Retina (tissue), 1 donor: ENCODE measurements around the gene ADGRE1.

Source experiments
- DNase-seq: peaks from one replicate; pipeline ENCODE4 v3.0.0-alpha.2; 2016

ADGRE1 gene

DNA sequence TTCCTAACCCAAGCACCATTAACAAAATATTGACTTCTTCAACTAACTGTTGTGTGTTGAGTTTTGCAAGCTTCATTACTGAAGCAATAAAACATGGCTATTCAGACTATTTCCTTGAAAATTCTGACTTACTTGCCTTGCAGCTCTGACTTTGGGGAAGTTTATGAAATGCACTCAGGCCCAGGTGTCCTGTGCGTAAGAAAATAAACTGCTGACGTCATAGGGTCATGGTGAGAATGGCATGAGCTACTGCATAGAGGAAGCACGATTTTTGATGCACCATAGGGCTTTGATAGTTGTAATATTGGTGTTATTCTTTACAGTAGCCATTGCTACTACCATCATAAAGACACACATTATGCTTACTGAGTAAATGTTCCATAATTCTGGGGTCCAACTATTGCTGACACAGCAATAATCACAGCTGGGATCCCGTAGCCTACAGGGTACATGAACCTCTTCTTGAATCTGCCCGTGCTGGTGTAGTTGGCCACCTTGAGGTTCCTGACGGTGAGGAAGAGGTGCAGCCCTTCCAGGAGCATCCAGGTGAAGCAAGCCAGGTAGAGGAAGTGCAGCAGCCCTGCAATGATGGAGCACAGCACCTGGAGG, 76.0 kb downstream of the ADGRE1 start:
- DNase-seq, result no peak

DNA sequence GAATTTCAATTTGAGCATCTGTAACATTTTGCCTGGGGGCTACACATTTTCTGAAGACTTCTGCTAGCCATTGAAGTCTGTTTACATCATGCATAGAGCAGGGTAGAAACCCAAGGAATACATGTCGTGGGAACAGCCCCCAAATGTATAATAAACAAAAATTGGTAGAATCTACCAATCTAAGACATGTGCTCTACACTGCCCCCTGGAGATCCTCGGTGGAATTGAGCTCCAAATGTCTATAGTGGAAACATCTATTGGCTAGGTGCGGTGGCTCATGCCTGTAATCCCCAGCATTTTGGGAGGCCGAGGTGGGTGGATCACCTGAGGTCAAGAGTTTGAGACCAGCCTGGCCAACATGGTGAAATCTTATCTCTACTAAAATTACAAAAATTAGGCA, 76.6 kb downstream of the ADGRE1 start:
- DNase-seq, result no peak

DNA sequence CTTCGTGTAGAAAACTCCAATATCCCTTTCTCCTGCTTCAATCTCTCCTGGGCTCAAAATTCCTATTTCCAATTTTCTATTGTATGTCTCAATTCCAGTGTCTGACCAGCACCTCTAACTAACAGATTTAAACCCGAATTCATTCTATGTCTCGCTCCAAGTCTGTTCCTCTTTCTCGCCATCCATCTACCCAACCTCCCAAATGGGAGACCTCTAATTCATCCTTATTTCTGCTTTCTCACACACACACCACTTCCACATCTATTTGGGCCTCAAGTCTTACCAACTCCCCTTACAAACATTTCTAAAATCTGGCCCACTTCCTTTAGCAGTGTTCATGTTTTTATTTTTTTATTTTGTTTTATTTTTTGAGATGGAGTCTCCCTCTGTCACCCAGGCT, 80.6 kb downstream of the ADGRE1 start:
- DNase-seq, result no peak

DNA sequence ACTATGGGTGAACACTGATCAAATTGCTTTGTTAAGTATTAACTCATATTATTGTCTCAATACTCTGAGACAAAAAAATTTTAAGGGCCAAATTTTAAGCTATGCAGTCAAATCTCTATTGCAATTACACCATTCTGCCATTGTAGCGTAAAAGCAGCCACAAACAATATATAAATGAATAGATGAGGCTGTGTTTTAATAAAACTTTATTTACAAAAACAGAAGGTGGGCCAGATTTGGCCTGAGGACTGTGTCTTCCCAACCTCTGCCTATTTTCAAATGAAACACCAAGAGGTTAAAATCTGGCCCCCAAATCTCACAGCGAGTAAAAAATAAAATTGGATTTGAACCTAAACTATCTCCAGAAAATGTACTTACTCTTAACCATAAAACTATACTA, 82.1 kb downstream of the ADGRE1 start:
- DNase-seq, result no peak

DNA sequence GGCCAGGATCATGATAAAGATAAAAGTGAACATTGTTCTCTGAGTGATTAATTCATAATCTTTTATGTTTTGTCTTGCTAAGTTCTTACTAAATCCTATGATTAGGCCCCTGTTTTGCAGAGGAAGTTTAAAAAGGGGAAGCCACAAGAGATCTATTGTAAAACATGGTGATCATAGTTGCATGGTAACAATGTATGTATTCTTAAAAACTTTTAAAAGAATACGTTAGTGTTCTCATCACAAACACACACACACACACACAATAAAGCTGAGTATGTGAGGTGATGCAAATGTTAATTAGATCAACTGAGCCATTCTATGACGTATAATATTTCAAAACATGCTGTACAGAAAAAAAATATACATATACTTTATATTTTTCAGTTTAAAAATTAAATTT, 82.6 kb downstream of the ADGRE1 start:
- no peak for DNase-seq

DNA sequence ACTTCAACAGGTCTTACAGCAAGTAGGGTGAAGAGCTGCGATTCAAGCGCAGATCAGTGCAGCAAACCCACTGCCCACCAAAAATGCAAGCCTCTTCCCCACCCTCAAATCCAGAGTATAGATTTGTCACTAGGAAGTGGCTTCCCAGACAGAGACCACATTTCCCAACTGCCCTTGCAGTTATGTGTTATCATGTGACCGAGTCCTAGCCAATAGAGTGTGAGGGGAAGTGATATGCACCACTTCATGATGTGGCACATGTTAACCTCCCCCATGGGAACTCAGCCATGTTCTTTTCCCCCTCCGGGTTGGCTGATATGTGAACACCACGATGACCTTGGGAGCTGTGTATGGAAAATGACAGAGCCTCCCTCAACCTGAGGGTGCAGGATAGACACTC, 83.1 kb downstream of the ADGRE1 start:
- DNase-seq, result no peak

DNA sequence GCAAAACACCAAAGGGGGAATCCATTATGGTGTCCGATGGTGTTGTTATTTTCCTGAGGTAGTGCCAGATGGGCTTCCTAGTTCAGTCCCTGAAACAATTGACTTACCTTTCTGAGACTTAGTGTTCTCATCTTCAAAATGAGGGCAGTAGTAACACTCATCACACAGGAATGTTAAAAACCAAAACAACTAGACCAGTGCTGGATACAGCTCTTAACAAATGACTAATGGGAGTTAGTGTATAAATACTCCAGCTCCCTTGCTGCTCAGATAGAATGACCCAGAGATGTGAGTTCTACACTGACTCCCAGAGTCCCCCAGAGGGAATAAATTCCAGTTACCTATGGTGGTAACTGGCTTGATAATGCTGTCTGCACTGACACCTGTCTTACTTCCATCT, 84.0 kb downstream of the ADGRE1 start:
- DNase-seq, result no peak

DNA sequence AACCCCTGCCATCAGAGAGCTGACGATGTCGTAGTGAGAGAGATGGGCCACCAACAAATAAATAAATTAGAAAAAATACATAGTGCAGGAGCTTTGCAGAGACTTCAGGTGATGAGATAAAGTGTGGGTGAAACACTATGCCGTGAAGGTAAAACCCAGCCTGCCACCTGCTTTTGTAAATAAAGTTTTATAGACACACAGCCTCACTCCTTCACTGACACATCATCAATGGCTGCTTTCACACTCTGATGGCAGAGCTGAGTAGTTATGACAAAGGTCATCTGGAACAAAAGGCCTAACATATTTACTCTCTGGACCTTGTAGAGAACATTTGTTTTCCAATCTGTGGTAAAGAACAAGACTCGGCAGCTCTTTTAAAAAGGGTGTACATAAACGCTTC, 88.8 kb downstream of the ADGRE1 start:
- DNase-seq, result no peak

DNA sequence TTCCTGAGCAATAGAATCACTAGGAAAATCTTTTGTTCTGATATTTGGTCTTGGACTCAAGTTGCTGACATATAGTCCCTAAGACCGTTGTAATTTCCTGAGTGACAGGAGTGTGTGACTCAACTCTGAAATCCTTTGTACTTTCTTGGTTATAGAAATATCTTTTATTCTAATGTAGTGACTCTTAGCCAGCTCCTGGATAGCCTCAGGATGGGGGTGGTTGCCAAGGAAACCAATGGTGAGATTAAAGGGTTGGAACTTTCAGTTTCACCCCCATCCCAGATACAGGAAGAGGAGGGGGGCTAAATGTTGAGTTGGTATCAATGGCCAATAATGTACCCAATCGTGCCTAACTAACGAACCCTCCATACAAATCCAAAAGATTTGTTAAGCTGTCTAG, 92.0 kb downstream of the ADGRE1 start:
- DNase-seq, result no peak

DNA sequence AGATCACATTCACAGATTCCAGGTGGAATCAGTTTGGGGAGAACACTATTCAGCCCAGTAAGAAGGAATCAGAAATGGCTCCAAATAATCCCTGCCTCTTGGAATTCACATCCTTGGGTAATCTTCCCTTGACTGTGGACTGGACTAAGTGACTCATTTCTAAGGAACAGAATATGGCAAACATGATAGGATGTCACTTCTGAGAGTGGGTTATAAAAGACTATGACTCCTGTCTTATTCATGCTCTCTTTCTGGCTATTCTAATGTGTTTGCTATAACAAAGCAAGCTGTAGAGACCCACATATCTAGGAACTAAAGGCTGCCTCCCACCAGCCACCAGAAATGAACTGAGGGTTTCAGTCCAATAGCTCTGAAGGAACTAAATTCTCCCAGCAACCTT, 96.1 kb downstream of the ADGRE1 start:
- DNase-seq, result no peak

DNA sequence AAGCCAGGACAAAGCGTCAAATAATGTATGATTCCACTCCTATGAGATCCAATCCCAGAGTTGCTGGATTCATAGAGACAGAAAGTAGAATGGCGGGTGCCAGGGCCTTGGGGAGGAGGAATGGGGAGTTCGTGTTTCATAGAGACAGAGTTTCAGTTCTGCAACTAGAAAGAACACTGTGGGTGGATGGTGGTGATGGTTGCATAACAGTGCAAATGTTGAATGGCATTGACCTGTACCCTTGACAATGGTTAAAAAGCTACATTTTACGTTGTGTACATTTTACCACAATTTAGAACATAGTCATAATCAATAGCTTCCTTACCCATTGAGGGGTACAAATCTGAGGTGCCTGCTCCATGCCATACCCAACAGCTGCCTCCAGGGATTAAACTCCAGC, 100.5 kb downstream of the ADGRE1 start:
- DNase-seq, result no peak

DNA sequence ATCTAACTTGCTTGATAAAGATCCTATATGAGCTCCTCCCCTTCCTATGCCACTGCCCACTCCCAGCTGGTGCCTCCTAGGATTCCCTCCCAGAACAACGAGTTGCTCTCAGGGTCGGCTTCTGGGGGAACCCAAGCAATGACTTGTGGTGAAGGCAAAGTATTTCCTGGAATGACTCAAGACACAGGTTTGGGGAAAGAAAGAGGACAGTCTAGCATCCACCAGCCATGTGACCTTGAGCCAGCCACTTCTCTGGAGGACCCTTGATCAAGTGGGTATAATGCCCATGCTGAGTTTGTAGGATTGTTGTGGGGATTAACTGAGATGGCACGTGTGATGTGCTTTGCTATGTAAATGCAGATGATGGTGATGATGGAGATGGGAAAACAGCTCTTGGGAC, 100.9 kb downstream of the ADGRE1 start:
- DNase-seq, result no peak
